ENCODE results near the gene OTOP3. TPM values are rescaled to one million over a fixed set of nuclear protein-coding genes. Genes with fewer than 3 reads are reported as not detected.

The OTOP3 gene
- total and polyA plus RNA-seq, 2 donors (not counting 1 experiment from before 2014, with no cell fraction given): not detected

GRCh38 chr17:74892013-74892841 lies 43.5 kb upstream of the OTOP3 start:
- H3K4me3 ChIP-seq (replicated peaks in 1 of 4; ENCODE audit: control extremely low read depth in 1 of 4, insufficient read depth in 1 of 4, low read depth in 3 of 4, low read length in 4 of 4): no peak overlapping the region
- no peaks in the 10 kb centered on the region for H3K9me3 ChIP-seq (ENCODE audit: control insufficient read depth, insufficient read depth, low read depth, low read length)
- H3K4me1 ChIP-seq (ENCODE audit: control insufficient read depth, extremely low read depth, insufficient read depth, low read length): no peaks in the 10 kb centered on the region
- H3K4me2 ChIP-seq (ENCODE audit: extremely low read depth, insufficient read depth, low read length): no peak overlapping the region
- no peaks in the 10 kb centered on the region for H4K20me1 ChIP-seq (ENCODE audit: control insufficient read depth, extremely low read depth, insufficient read depth, low read length)
- TF ChIP-seq, protein P1, sequence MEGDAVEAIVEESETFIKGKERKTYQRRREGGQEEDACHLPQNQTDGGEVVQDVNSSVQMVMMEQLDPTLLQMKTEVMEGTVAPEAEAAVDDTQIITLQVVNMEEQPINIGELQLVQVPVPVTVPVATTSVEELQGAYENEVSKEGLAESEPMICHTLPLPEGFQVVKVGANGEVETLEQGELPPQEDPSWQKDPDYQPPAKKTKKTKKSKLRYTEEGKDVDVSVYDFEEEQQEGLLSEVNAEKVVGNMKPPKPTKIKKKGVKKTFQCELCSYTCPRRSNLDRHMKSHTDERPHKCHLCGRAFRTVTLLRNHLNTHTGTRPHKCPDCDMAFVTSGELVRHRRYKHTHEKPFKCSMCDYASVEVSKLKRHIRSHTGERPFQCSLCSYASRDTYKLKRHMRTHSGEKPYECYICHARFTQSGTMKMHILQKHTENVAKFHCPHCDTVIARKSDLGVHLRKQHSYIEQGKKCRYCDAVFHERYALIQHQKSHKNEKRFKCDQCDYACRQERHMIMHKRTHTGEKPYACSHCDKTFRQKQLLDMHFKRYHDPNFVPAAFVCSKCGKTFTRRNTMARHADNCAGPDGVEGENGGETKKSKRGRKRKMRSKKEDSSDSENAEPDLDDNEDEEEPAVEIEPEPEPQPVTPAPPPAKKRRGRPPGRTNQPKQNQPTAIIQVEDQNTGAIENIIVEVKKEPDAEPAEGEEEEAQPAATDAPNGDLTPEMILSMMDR (conservative IDR thresholded peaks at IDR 0.05 in 1 of 2, IDR thresholded peaks at IDR 0.05 in 1 of 2; ENCODE audit: low read depth in 1 of 2, low read length in 2 of 2): no peak
- TF ChIP-seq EZH2 (IDR thresholded peaks at IDR 0.05; ENCODE audit: low read length, missing control alignments): peak; percentile 72
- no peaks in the 10 kb centered on the region for H3K36me3 ChIP-seq (ENCODE audit: control insufficient read depth, insufficient read depth, low read length)
- DNase-seq (ENCODE audit: low read depth in 2 of 2): no peak
- H2AFZ ChIP-seq (ENCODE audit: low read length): no peak overlapping the region
- no peaks in the 10 kb centered on the region for H3K79me2 ChIP-seq (ENCODE audit: control insufficient read depth, insufficient read depth, low read length)
- H3K27ac ChIP-seq (ENCODE audit: insufficient read depth, low read length): no peak overlapping the region
- no peak overlapping the region for H3K9ac ChIP-seq (ENCODE audit: insufficient read depth, low read length)
- H3K27me3 ChIP-seq (ENCODE audit: control insufficient read depth, insufficient read depth, low read length): peaks cover 34% of the 10 kb centered on the region

- TF ChIP-seq EZH2 (IDR thresholded peaks at IDR 0.05; ENCODE audit: low read length, missing control alignments): peak; percentile 82
- TF ChIP-seq, protein P1 (conservative IDR thresholded peaks at IDR 0.05 in 1 of 2, IDR thresholded peaks at IDR 0.05 in 1 of 2; ENCODE audit: low read depth in 1 of 2, low read length in 2 of 2): no peak
- Histone ChIP-seq H4K20me1 (ENCODE audit: control insufficient read depth, extremely low read depth, insufficient read depth, low read length) (no peaks in the 10 kb centered on the region), H3K79me2 (ENCODE audit: control insufficient read depth, insufficient read depth, low read length) (no peaks in the 10 kb centered on the region), H3K4me2 (ENCODE audit: extremely low read depth, insufficient read depth, low read length) (no peak within 1 kb of the TSS), H3K27me3 (ENCODE audit: control insufficient read depth, insufficient read depth, low read length) (peaks cover 34% of the 10 kb centered on the region), H3K4me1 (ENCODE audit: control insufficient read depth, extremely low read depth, insufficient read depth, low read length) (no peaks in the 10 kb centered on the region), H3K27ac (ENCODE audit: insufficient read depth, low read length) (no peak within 1 kb of the TSS), H3K9me3 (ENCODE audit: control insufficient read depth, insufficient read depth, low read depth, low read length) (no peaks in the 10 kb centered on the region), H3K36me3 (ENCODE audit: control insufficient read depth, insufficient read depth, low read length) (no peaks in the 10 kb centered on the region), H3K4me3 (replicated peaks in 1 of 4; ENCODE audit: control extremely low read depth in 1 of 4, insufficient read depth in 1 of 4, low read depth in 3 of 4, low read length in 4 of 4) (no peak within 1 kb of the TSS), H3K9ac (ENCODE audit: insufficient read depth, low read length) (no peak within 1 kb of the TSS), H2AFZ (ENCODE audit: low read length) (no peak within 1 kb of the TSS)
- no peak for DNase-seq (ENCODE audit: low read depth in 2 of 2)
Observed at GRCh38 chr17:74892974-74893911, 42.5 kb upstream of the OTOP3 start, which contains the start of gene FADS6. Gene FADS6 (minus strand): TSS chr17:74893633. CDS start chr17:74893595, 38 bp downstream.
